HepG2 (cell line): ENCODE measurements around the gene BRMS1. TPM values are rescaled to one million over a fixed set of nuclear protein-coding genes. Genes with fewer than 3 reads are reported as not detected.

Experiments
- BATF2 ChIP-seq: sonication (generic); formaldehyde crosslinking; IDR thresholded peaks from 2 replicates; pipeline ENCODE4 v1.8.0; 2022; ENCODE audit warnings: mild to moderate bottlenecking, missing genetic modification reagents, moderate library complexity
- EHMT2 ChIP-seq: fragments of 200-600 bp; sonication (generic); IDR thresholded peaks from 2 replicates; pipeline ENCODE4 v1.7.0; 2017; ENCODE audit warnings: antibody characterized with exemption, low read depth, low read length, borderline replicate concordance
- KLF13 ChIP-seq: sonication (generic); formaldehyde crosslinking; IDR thresholded peaks from 2 replicates; pipeline ENCODE4 v1.4.0; 2020; ENCODE audit warnings: mild to moderate bottlenecking, missing genetic modification reagents
- PAF1 ChIP-seq: IDR thresholded peaks from 2 replicates; pipeline ENCODE4 v1.6.1; 2016; ENCODE audit warnings: missing genetic modification reagents, missing compliant biosample characterization
- PHF20 ChIP-seq: sonication (generic); formaldehyde crosslinking; IDR thresholded peaks from 2 replicates; pipeline ENCODE4 v1.5.0; 2020; ENCODE audit warnings: mild to moderate bottlenecking, missing genetic modification reagents
- STAT6 ChIP-seq: sonication (generic); formaldehyde crosslinking; IDR thresholded peaks from 2 replicates; pipeline ENCODE4 v1.4.0; 2020; ENCODE audit warnings: missing genetic modification reagents, mild to moderate bottlenecking, borderline replicate concordance
- TRIM24 ChIP-seq: sonication (generic); formaldehyde crosslinking; IDR thresholded peaks from 2 replicates; pipeline ENCODE4 v1.8.0; 2022; ENCODE audit warnings: mild to moderate bottlenecking, missing genetic modification reagents
- ZHX2 ChIP-seq, 2 experiments: sonication (generic) in 1 of 2; formaldehyde crosslinking in 1 of 2; IDR thresholded peaks; 2 replicates each; pipeline versions ENCODE4 v1.6.1 to v1.9.0; 2014 to 2022; ENCODE audit warnings: antibody characterized with exemption in 1 of 2, borderline replicate concordance in 1 of 2, inconsistent platforms in 1 of 2, low read depth in 1 of 2, missing genetic modification reagents in 1 of 2
- ZMYM3 ChIP-seq: sonication (generic); formaldehyde crosslinking; IDR thresholded peaks from 2 replicates; pipeline ENCODE4 v1.5.1; 2020; ENCODE audit warnings: mild to moderate bottlenecking, missing genetic modification reagents
- ZNF260 ChIP-seq: sonication (generic); formaldehyde crosslinking; IDR thresholded peaks from 2 replicates; pipeline ENCODE4 v1.4.0; 2020; ENCODE audit warnings: missing genetic modification reagents, low read depth, mild to moderate bottlenecking, borderline replicate concordance
- ZNF292 ChIP-seq: sonication (generic); formaldehyde crosslinking; IDR thresholded peaks from 2 replicates; pipeline ENCODE4 v1.8.1; 2022; ENCODE audit warnings: mild to moderate bottlenecking, low read depth, missing genetic modification reagents, borderline replicate concordance
- ZNF513 ChIP-seq: sonication (generic); formaldehyde crosslinking; conservative IDR thresholded peaks from 2 replicates; pipeline ENCODE4 v1.5.0; 2020; ENCODE audit warnings: missing genetic modification reagents
- ZNF564 ChIP-seq: sonication (generic); formaldehyde crosslinking; IDR thresholded peaks from 2 replicates; pipeline ENCODE4 v1.8.1; 2023; ENCODE audit warnings: mild to moderate bottlenecking, missing genetic modification reagents
- ZNF7 ChIP-seq: IDR thresholded peaks from 2 replicates; pipeline ENCODE4 v1.6.1; 2016; ENCODE audit warnings: missing biosample characterization, missing genetic modification reagents
- polyA plus RNA-seq, 8 experiments: library from polyadenylated mRNA; depleted of rRNA in 3 of 8; stranded (reverse) in 7 of 8; unstranded in 1 of 8; fragments of >200 nt; fragmentation: Illumina TruSeq in 4 of 8; extraction: Trizol in 4 of 8; gene quantifications; 2 replicates each; pipeline versions ENCODE4 v1.2.1 to v1.2.3, GENCODE V29; 2011 to 2016; ENCODE audit warnings: low read depth in 4 of 8, missing spikeins in 1 of 8, mixed read lengths in 1 of 8; ENCODE audit not compliant: insufficient read depth in 1 of 8
- total RNA-seq, 5 experiments: library from RNA; depleted of rRNA; stranded (reverse); fragments of >200 nt; fragmentation: Illumina TruSeq; extraction: Trizol; gene quantifications; 2 replicates each; pipeline ENCODE4 v1.2.3, GENCODE V29; 2016; ENCODE audit warnings: low read depth in 1 of 5
- TF ChIP-seq, protein P1 (sequence below): sonication (generic); formaldehyde crosslinking; IDR thresholded peaks from 2 replicates; pipeline ENCODE4 v1.9.0; 2022; ENCODE audit warnings: missing genetic modification reagents, mild to moderate bottlenecking, borderline replicate concordance

The BRMS1 gene
- total and polyA plus RNA-seq, 2 of the 13 experiments (the other 11 are each of a cell fraction or from before 2014, with no cell fraction given): 15.8 to 55.7 TPM

DNA sequence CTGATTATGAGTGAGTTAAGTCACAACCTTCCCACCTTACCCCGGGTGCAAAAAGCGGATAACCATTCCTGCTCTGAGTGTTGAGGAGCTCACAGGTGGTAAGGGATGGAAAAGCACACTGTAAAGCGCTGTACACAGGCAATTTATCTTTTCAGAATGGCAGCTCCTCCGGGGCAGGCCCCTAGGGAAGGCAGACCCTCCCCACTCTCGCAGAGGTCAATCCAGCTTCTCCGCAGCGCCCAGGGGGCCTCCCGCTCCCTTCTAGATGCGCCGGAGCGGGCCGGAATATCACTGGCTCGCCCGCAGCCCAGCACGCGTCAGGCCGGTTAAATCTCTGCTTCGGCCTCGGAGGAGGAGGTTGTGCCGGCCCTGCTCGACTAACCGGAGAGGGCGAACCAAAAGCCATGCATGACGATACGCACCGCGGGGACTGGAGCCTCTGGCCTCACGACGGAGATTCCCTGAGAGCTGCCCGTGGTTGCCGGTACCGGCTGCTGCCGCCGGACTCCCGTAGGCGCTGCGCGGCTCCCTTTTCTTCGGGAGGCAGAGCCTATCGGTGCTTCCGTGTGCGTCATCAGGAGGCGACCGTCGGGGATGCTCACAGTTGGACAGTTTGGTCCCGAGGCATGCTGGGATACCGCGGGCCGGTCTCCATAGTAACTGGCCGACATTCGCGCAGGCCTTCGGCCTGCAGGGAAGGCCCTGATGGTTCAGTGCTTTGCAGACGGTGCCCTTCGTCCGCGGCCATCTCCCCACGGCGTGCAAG, at the start of gene BRMS1 (continued):
- TF ChIP-seq ZNF513 (CRISPR knock-in tag) (no peak), ZNF564 (no peak), TRIM24 (CRISPR knock-in tag) (no peak), EHMT2 (no peak), PHF20 (CRISPR knock-in tag) (peak; percentile 98), ZNF292 (CRISPR knock-in tag) (0 out of 2 replicates have a peak, but pooled peaks have one; percentile 70), ZNF260 (CRISPR knock-in tag) (no peak), BATF2 (CRISPR knock-in tag) (no peak), KLF13 (no peak), PAF1 (CRISPR knock-in tag) (no peak), ZMYM3 (CRISPR knock-in tag) (no peak), ZNF7 (CRISPR knock-in tag) (no peak), STAT6 (CRISPR knock-in tag) (no peak; the same call in 1 of the 2 replicates), ZHX2 (IDR thresholded peaks at IDR 0.05; ENCODE audit: low read depth) (peak; percentile 84), ZHX2 (CRISPR knock-in tag; IDR thresholded peaks at IDR 0.05; ENCODE audit: borderline replicate concordance) (no peak)
- TF ChIP-seq, protein P1, sequence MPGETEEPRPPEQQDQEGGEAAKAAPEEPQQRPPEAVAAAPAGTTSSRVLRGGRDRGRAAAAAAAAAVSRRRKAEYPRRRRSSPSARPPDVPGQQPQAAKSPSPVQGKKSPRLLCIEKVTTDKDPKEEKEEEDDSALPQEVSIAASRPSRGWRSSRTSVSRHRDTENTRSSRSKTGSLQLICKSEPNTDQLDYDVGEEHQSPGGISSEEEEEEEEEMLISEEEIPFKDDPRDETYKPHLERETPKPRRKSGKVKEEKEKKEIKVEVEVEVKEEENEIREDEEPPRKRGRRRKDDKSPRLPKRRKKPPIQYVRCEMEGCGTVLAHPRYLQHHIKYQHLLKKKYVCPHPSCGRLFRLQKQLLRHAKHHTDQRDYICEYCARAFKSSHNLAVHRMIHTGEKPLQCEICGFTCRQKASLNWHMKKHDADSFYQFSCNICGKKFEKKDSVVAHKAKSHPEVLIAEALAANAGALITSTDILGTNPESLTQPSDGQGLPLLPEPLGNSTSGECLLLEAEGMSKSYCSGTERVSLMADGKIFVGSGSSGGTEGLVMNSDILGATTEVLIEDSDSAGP (CRISPR knock-in tag): peak; percentile 91; the same call in 1 of the 2 replicates
